Heart right ventricle (tissue), 16 donors: Measurements from ENCODE around the gene TTC36. TPM values are rescaled to one million over a fixed set of nuclear protein-coding genes. Genes with fewer than 3 reads are reported as not detected.

ENCODE experiments used
- ATAC-seq, 8 donors: fragments of 200-7000 bp; cut with Tn5 transposase; one replicate each; pipeline ENCODE4 v1.9.1; 2020; ENCODE audit warnings: mild to moderate bottlenecking in 8 of 8, moderate library complexity in 8 of 8, moderate number of reproducible peaks in 1 of 8
- DNase-seq, 2 donors: peaks; one replicate each; pipeline ENCODE4 v3.0.0-alpha.2; 2020
- H3K27ac ChIP-seq, 10 donors: fragments of 200-600 bp; sonication (generic) in 2 of 10; one replicate each; pipeline versions ENCODE4 v1.5.0 to v1.8.0; 2020 to 2022; ENCODE audit warnings: mild to moderate bottlenecking in 3 of 10
- H3K27me3 ChIP-seq, 7 donors: fragments of 200-600 bp; one replicate each; pipeline ENCODE4 v1.8.0; 2021 to 2022; ENCODE audit warnings: mild to moderate bottlenecking in 2 of 7
- H3K36me3 ChIP-seq, 9 donors: fragments of 200-600 bp; sonication (generic) in 1 of 9; one replicate each; pipeline versions ENCODE4 v1.5.0 to v1.8.0; 2020 to 2022; ENCODE audit warnings: mild to moderate bottlenecking in 2 of 9
- H3K4me1 ChIP-seq, 9 donors: fragments of 200-600 bp; sonication (generic) in 1 of 9; one replicate each; pipeline versions ENCODE4 v1.5.0 to v1.8.0; 2020 to 2022; ENCODE audit warnings: mild to moderate bottlenecking in 4 of 9
- H3K4me3 ChIP-seq, 10 donors: fragments of 200-600 bp; sonication (generic) in 2 of 10; one replicate each; pipeline versions ENCODE4 v1.5.0 to v1.8.0; 2020 to 2022; ENCODE audit warnings: mild to moderate bottlenecking in 7 of 10, moderate library complexity in 2 of 10
- H3K9me3 ChIP-seq, 11 donors: fragments of 200-600 bp in 10 of 11; sonication (generic) in 2 of 11; one replicate each; pipeline versions ENCODE4 v1.5.0 to v1.8.0; 2013 to 2022; ENCODE audit warnings: mild to moderate bottlenecking in 2 of 11, control low read depth in 1 of 11, moderate library complexity in 1 of 11
- WGBS, 2 donors: extraction: QIAGEN DNeasy Blood & Tissue Kit; methylation state at CpG; one replicate each; pipeline ENCODE4 v1.1.7; 2013; ENCODE audit warnings: inconsistent platforms in 1 of 2; 5-methylcytosine and 5-hydroxymethylcytosine counted together
- intact Hi-C, 10 donors: fragments of 100-400 bp; cut with DNase I; formaldehyde crosslinking; loops; one replicate each; pipeline versions ENCODE4 v1.11.1 to v1.14.2; 2022
- polyA plus RNA-seq, 2 donors: library from polyadenylated mRNA; stranded (reverse); fragments of 200-250 nt; gene quantifications; one replicate each; pipeline ENCODE4 v1.2.3, GENCODE V29; 2013
- total RNA-seq, 10 donors: library from RNA; stranded (reverse); fragmentation: NEBNext Ultra II Directional in 3 of 10; extraction: Animal tissue kit (Norgen Biotek cat#: 25700) in 3 of 10; gene quantifications; one replicate each; pipeline versions ENCODE4 v1.2.1 to v1.2.4, GENCODE V29; 2021 to 2023
- TF ChIP-seq, protein P1 (sequence below), 9 donors: fragments of 200-600 bp; sonication (generic) in 2 of 9; IDR thresholded peaks; one replicate each; pipeline versions ENCODE4 v1.5.0 to v1.8.0; 2021 to 2022; ENCODE audit warnings: antibody characterized with exemption in 9 of 9, mild to moderate bottlenecking in 5 of 9, moderate library complexity in 1 of 9
- donor health status: Arrhythmogenic right ventricular cardiomyopathy.
- donor health status: ischemic (EF 13 %, LVEDD 7.1; RV severe dilation, severe dysfunction).
- donor health status: healthy with polysubstance abuse.
- donor health status: DM: no; HTN: yes; CAD: no.
- donor health status: DM: no; HTN: no; CAD: no.
- donor health status: ischemic (EF 25% LVEDD 6.9; RV normal size, moderate dysfunction).
- donor health status: ischemic (EF 25% LVEDD 5.7; RV mildly dilated, moderate dysfunction).
- donor health status: healthy.
- donor health status: DM: yes; HTN: yes; CAD: no.
- donor health status: Ischemic cardiomyopathy.
- donor health status: ischemic (EF 35%, LVEDD 5.7; RV mildly dilated, moderate dysfunction).
- donor health status: nonischemic (EF 11% LVEDD 7.7; RV severe dilation, severe dysfunction).
- donor health status: DM: yes; HTN: yes; CAD: no.
- donor health status: PGD.
- donor health status: ischemic (EF 29% LVEDD 5.4; RV normal size, mild dysfunction).
- donor health status: nonischemic (EF 23%, LVEDD 6.1; RV moderate dilation, normal function).

The TTC36 gene
- total and polyA plus RNA-seq, 12 donors: 0.16 to 1.8 (median 0.47) TPM; not detected in 4

DNA sequence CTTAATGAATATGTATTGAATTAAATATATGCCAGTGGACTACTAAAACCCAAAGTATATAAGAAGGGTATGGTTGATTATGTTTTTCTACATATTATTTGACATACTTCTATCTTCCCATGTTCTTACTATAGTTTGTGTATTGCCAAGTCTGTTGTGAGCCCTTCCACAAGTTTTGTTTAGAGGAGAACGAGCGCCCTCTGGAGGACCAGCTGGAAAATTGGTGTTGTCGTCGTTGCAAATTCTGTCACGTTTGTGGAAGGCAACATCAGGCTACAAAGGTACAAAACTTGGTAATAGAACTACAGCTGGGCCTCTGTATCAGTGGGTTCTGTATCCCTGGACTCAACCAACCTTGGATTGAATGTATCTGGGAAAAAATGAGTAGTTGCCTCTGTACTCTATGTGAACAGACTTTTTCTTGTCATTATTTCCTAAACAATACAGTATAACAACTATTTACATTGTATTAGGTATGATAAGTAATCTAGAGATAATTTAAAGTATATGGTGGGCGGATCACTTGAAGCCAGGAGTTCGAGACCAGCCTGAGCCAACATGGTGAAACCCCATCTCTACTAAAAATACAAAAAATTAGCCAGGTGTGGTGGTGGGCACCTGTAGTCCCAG, 38.7 kb upstream of the TTC36 start:
- no peak overlapping the region for H3K27ac ChIP-seq
- peaks cover 3 to 100% (median 71%) of the 10 kb centered on the region in 9 donors for H3K36me3 ChIP-seq
- ATAC-seq: peak in 7 of 8 donors; percentile 46 to 72 (median 62)
- WGBS, 2 donors: 27 to 29% methylated on average over 7 of the region's 7 CpGs
- intact Hi-C loops: loop anchor here in 8 of 10 donors (2.0 to 10.0 kb wide), 14 partner anchors 51 to 344 kb away; partner anchors contain the start of genes ATP5MG (in 4 of the 8), KMT2A (in 2 of the 8) and CD3E (in 1 of the 8)
- H3K27me3 ChIP-seq: no peaks in the 10 kb centered on the region
- TF ChIP-seq, protein P1, sequence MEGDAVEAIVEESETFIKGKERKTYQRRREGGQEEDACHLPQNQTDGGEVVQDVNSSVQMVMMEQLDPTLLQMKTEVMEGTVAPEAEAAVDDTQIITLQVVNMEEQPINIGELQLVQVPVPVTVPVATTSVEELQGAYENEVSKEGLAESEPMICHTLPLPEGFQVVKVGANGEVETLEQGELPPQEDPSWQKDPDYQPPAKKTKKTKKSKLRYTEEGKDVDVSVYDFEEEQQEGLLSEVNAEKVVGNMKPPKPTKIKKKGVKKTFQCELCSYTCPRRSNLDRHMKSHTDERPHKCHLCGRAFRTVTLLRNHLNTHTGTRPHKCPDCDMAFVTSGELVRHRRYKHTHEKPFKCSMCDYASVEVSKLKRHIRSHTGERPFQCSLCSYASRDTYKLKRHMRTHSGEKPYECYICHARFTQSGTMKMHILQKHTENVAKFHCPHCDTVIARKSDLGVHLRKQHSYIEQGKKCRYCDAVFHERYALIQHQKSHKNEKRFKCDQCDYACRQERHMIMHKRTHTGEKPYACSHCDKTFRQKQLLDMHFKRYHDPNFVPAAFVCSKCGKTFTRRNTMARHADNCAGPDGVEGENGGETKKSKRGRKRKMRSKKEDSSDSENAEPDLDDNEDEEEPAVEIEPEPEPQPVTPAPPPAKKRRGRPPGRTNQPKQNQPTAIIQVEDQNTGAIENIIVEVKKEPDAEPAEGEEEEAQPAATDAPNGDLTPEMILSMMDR (IDR thresholded peaks at IDR 0.05): peak; percentile 58 to 90 (median 82)
- H3K4me1 ChIP-seq: peaks cover 0 to 9% (median 0%) of the 10 kb centered on the region in 9 donors
- no peaks in the 10 kb centered on the region for H3K9me3 ChIP-seq
- DNase-seq: peak; percentile 50 to 61
- no peak overlapping the region for H3K4me3 ChIP-seq

GRCh38 chr11:118491041-118491440, 36.2 kb upstream of the TTC36 start:
- Histone ChIP-seq H3K36me3 (peaks cover 0 to 100% (median 68%) of the 10 kb centered on the region in 9 donors), H3K27me3 (no peaks in the 10 kb centered on the region), H3K4me1 (peaks cover 0 to 14% (median 0%) of the 10 kb centered on the region in 9 donors), H3K27ac (no peak overlapping the region), H3K9me3 (no peaks in the 10 kb centered on the region), H3K4me3 (no peak overlapping the region)
- WGBS, 2 donors: 88 to 89% methylated on average over 4 of the region's 4 CpGs
- no peak for ATAC-seq
- intact Hi-C loops: loop anchor here in 1 of 10 donors (5.0 kb wide), 1 partner anchor 94 kb away; no protein-coding TSS in a partner anchor
- TF ChIP-seq, protein P1 (IDR thresholded peaks at IDR 0.05): no peak
- DNase-seq: no peak

- TF ChIP-seq, protein P1 (IDR thresholded peaks at IDR 0.05): no peak
These were observed 29.4 kb upstream of the TTC36 start for GRCh38 chr11:118497831-118498230.

DNA sequence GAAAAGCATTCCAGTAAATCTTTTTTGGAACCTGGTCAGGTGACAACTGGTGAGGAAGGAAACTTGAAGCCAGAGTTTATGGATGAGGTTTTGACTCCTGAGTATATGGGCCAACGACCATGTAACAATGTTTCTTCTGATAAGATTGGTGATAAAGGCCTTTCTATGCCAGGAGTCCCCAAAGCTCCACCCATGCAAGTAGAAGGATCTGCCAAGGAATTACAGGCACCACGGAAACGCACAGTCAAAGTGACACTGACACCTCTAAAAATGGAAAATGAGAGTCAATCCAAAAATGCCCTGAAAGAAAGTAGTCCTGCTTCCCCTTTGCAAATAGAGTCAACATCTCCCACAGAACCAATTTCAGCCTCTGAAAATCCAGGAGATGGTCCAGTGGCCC, 24.1 kb upstream of the TTC36 start:
- WGBS, 2 donors: 25 to 41% methylated on average over 3 of the region's 3 CpGs
- DNase-seq: no peak
- ATAC-seq: peak in 6 of 8 donors; percentile 16 to 65 (median 40)
- intact Hi-C loops: loop anchor here in 3 of 10 donors (5.0 to 10.0 kb wide), 3 partner anchors 54 to 308 kb away; no protein-coding TSS in a partner anchor
- H3K4me3 ChIP-seq: no peak overlapping the region
- H3K27ac ChIP-seq: peak overlapping the region in 4 of 10 donors; percentile 19 to 45 (median 28)
- no peaks in the 10 kb centered on the region for H3K27me3 ChIP-seq
- peaks cover 8 to 100% (median 85%) of the 10 kb centered on the region in 9 donors for H3K36me3 ChIP-seq
- H3K4me1 ChIP-seq: peaks cover 0 to 6% (median 0%) of the 10 kb centered on the region in 9 donors
- no peaks in the 10 kb centered on the region for H3K9me3 ChIP-seq
- TF ChIP-seq, protein P1 (IDR thresholded peaks at IDR 0.05): no peak

More at GRCh38 chr11:118497831-118498230, 29.4 kb upstream of the TTC36 start:
- intact Hi-C loops: loop anchor here in 4 of 10 donors (5.0 kb wide), 3 partner anchors 111 to 121 kb away; no protein-coding TSS in a partner anchor
- H3K36me3 ChIP-seq: peaks cover 5 to 100% (median 87%) of the 10 kb centered on the region in 9 donors
- H3K9me3 ChIP-seq: no peaks in the 10 kb centered on the region
- no peak overlapping the region for H3K27ac ChIP-seq
- DNase-seq: no peak
- no peaks in the 10 kb centered on the region for H3K27me3 ChIP-seq
- peaks cover 0 to 12% (median 0%) of the 10 kb centered on the region in 9 donors for H3K4me1 ChIP-seq
- no peak overlapping the region for H3K4me3 ChIP-seq
- no peak for ATAC-seq
- WGBS, 2 donors: 88 to 91% methylated on average over 4 of the region's 4 CpGs
